LHCN-M2 (cell line): ENCODE results near the gene AGAP3. TPM values are rescaled to one million over a fixed set of nuclear protein-coding genes. Genes with fewer than 3 reads are reported as not detected.
A peak's percentile ranks its signal among the peaks of the same experiment; 100 is the strongest.

ENCODE experiments used
- DNase-seq: peaks from one replicate; pipeline ENCODE4 v3.0.0-alpha.2; 2012; ENCODE audit warnings: low read depth
- total RNA-seq: library from RNA; depleted of rRNA; stranded (reverse); fragments of >200 nt; gene quantifications from 2 replicates; pipeline ENCODE4 v1.2.3, GENCODE V29; 2014

The AGAP3 gene
- total RNA-seq, 1 experiment from 2014 or later, result 53.4 TPM

- no peak for DNase-seq
These were observed 66.6 kb downstream of the AGAP3 start for GRCh38 chr7:151152643-151153513.

GRCh38 chr7:151157645-151158329 lies 71.5 kb downstream of the AGAP3 start:
- peak; percentile 18 for DNase-seq

GRCh38 chr7:151161757-151162156 lies 75.5 kb downstream of the AGAP3 start:
- no peak for DNase-seq

- no peak for DNase-seq
These were observed 80.4 kb downstream of the AGAP3 start for GRCh38 chr7:151166629-151167196.

- DNase-seq, result no peak
These were observed 81.1 kb downstream of the AGAP3 start, which contains the start of gene GBX1 for GRCh38 chr7:151167197-151167961. Gene GBX1 (minus strand): TSS chr7:151167694. CDS start chr7:151167548, 146 bp downstream.

- no peak for DNase-seq
These were observed 81.9 kb downstream of the AGAP3 start for GRCh38 chr7:151168003-151168786.

- no peak for DNase-seq
These were observed 82.5 kb downstream of the AGAP3 start for GRCh38 chr7:151168787-151169162.

GRCh38 chr7:151172273-151173141 lies 86.2 kb downstream of the AGAP3 start:
- DNase-seq, result peak; percentile 56

- DNase-seq, result no peak
These were observed 87.3 kb downstream of the AGAP3 start for GRCh38 chr7:151173386-151174245.

GRCh38 chr7:151174246-151175046 lies 88.2 kb downstream of the AGAP3 start:
- peak; percentile 14 for DNase-seq

GRCh38 chr7:151175047-151175792 lies 88.9 kb downstream of the AGAP3 start:
- DNase-seq, result no peak

GRCh38 chr7:151175793-151176311 lies 89.6 kb downstream of the AGAP3 start:
- DNase-seq, result no peak

GRCh38 chr7:151176401-151176800 lies 90.1 kb downstream of the AGAP3 start:
- no peak for DNase-seq

GRCh38 chr7:151177310-151177709 lies 91.0 kb downstream of the AGAP3 start:
- DNase-seq, result no peak

GRCh38 chr7:151178236-151178635 lies 92.0 kb downstream of the AGAP3 start:
- DNase-seq, result no peak

GRCh38 chr7:151178831-151179230 lies 92.6 kb downstream of the AGAP3 start:
- no peak for DNase-seq

- DNase-seq, result no peak
These were observed 93.1 kb downstream of the AGAP3 start for GRCh38 chr7:151179287-151179860.
